K562 (cell line): ENCODE results near the gene GRIA3. TPM values are rescaled to one million over a fixed set of nuclear protein-coding genes. Genes with fewer than 3 reads are reported as not detected.

ENCODE experiments used
- ATAC-seq: fragments of 200-7000 bp; cut with Tn5 transposase; 3 replicates; pipeline ENCODE4 v1.9.1; 2020; ENCODE audit warnings: moderate library complexity
- BruUV-seq: library from RNA; stranded (reverse); fragments of 400-500 nt; replicated peaks from 2 replicates; lab custom pipeline; 2021; lab: Mats Ljungman, UMichigan
- CTCF ChIA-PET: fragments of 300-600 bp; formaldehyde crosslinking; extraction: SDS; loops from one replicate; lab custom pipeline; 2021; ENCODE audit warnings: low intra/inter-chr PET ratio; lab: Yijun Ruan, JAX
- POLR2A ChIA-PET: fragments of 300-600, 350-650 bp; sonication (Branson Sonifier 250); formaldehyde crosslinking; extraction: SDS; loops from one replicate; lab custom pipeline; 2021; ENCODE audit warnings: antibody characterized with exemption, inconsistent platforms; lab: Yijun Ruan, JAX
- DNase-seq, 4 experiments: peaks; one replicate each; pipeline versions ENCODE4 v3.0.0 to v3.0.0-alpha.2; 2011 to 2018; ENCODE audit warnings: low spot score in 3 of 4, mixed read lengths in 3 of 4; ENCODE audit errors: extremely low read depth in 1 of 4
- FAIRE-seq: peaks from 2 replicates; lab custom pipeline; 2011; peaks lifted over from hg19 to GRCh38; lab: Jason Lieb, UNC
- H2AFZ ChIP-seq: 2 replicates; pipeline ENCODE4 v1.6.0; 2011; ENCODE audit warnings: low read depth, low read length, control low read depth, inconsistent platforms
- H3K27ac ChIP-seq: fragments of 200-600 bp; 3 replicates; pipeline ENCODE4 v1.8.0; 2011; ENCODE audit warnings: low read depth, mild to moderate bottlenecking, control low read depth, inconsistent platforms, low read length, moderate library complexity, mixed read lengths; ENCODE audit errors: extremely low read depth
- H3K27me3 ChIP-seq, 2 experiments: fragments of 300-600 bp in 1 of 2; 2 replicates in 1 of 2; 3 replicates in 1 of 2; pipeline versions ENCODE4 v1.6.0 to v1.8.0; 2011; ENCODE audit warnings: inconsistent platforms in 2 of 2, low read length in 2 of 2, mild to moderate bottlenecking in 1 of 2, mixed read lengths in 1 of 2, moderate library complexity in 1 of 2; ENCODE audit not compliant: control insufficient read depth in 2 of 2, insufficient read depth in 2 of 2
- H3K36me3 ChIP-seq: fragments of 300-600 bp; 3 replicates; pipeline ENCODE4 v1.8.0; 2011; ENCODE audit warnings: mild to moderate bottlenecking, low read length, inconsistent platforms; ENCODE audit not compliant: control insufficient read depth, insufficient read depth
- H3K4me1 ChIP-seq, 2 experiments: fragments of 200-600 bp in 1 of 2; replicated peaks in 1 of 2; 2 replicates in 1 of 2; 3 replicates in 1 of 2; pipeline versions ENCODE4 v1.5.1 to v1.8.0; 2011; ENCODE audit warnings: inconsistent platforms in 2 of 2, low read length in 2 of 2, mild to moderate bottlenecking in 1 of 2, mixed read lengths in 1 of 2, moderate library complexity in 1 of 2; ENCODE audit not compliant: control insufficient read depth in 2 of 2, insufficient read depth in 2 of 2
- H3K4me2 ChIP-seq: 2 replicates; pipeline ENCODE4 v1.6.1; 2011; ENCODE audit warnings: low read length, control low read depth, inconsistent platforms, mixed read lengths; ENCODE audit not compliant: insufficient read depth
- H3K4me3 ChIP-seq: fragments of 200-600 bp; sonication (generic), shearing (Covaris generic); 2 replicates; pipeline ENCODE4 v1.5.1; 2016; ENCODE audit warnings: control low read depth, inconsistent platforms
- H3K79me2 ChIP-seq: fragments of 200-600 bp; 3 replicates; pipeline ENCODE4 v1.8.0; 2011; ENCODE audit warnings: low read length, inconsistent platforms; ENCODE audit not compliant: control insufficient read depth, insufficient read depth
- H3K9ac ChIP-seq, 2 experiments: 2 replicates each; pipeline versions ENCODE4 v1.6.0 to v1.6.1; 2011; ENCODE audit warnings: low read depth in 2 of 2, low read length in 2 of 2, control low read depth in 1 of 2, inconsistent platforms in 1 of 2, mild to moderate bottlenecking in 1 of 2, mixed read lengths in 1 of 2; ENCODE audit not compliant: insufficient read depth in 1 of 2
- H3K9me1 ChIP-seq: one replicate; pipeline ENCODE4 v1.6.0; 2011; ENCODE audit warnings: inconsistent platforms, mild to moderate bottlenecking, low read length, moderate library complexity; ENCODE audit not compliant: control insufficient read depth, insufficient read depth
- H3K9me3 ChIP-seq: replicated peaks from 2 replicates; pipeline ENCODE4 v1.5.1; 2011; ENCODE audit warnings: low read depth, low read length, inconsistent platforms; ENCODE audit not compliant: control insufficient read depth, insufficient read depth
- H4K20me1 ChIP-seq: replicated peaks from 2 replicates; pipeline ENCODE4 v1.6.1; 2011; ENCODE audit warnings: low read length, inconsistent platforms, mixed read lengths; ENCODE audit not compliant: control insufficient read depth, insufficient read depth
- CCAR2 ChIP-seq: fragments of 200-400 bp; formaldehyde crosslinking; IDR thresholded peaks from 2 replicates; pipeline ENCODE4 v1.6.1; 2017; ENCODE audit warnings: mild to moderate bottlenecking, low read depth, low read length
- GTF2E2 ChIP-seq: fragments of 200-800 bp; sonication (Bioruptor generic); IDR thresholded peaks from 2 replicates; pipeline ENCODE4 v1.6.1; 2016; ENCODE audit warnings: missing genetic modification characterization, missing compliant biosample characterization
- MAFF ChIP-seq: IDR thresholded peaks from 2 replicates; pipeline ENCODE4 v1.6.1; 2012; ENCODE audit warnings: low read length, improper control_type of control experiment
- POLR2B ChIP-seq: fragments of 450-650 bp; IDR thresholded peaks from 2 replicates; pipeline ENCODE4 v1.6.1; 2018; ENCODE audit warnings: low read depth; ENCODE audit not compliant: partially characterized antibody
- ZNF174 ChIP-seq: fragments of 250-450 bp; sonication (Bioruptor Pico); IDR thresholded peaks from 2 replicates; pipeline ENCODE4 v1.4.0; 2020; ENCODE audit warnings: mild to moderate bottlenecking
- ZNF444 ChIP-seq: fragments of 250-450 bp; sonication (Bioruptor Pico); IDR thresholded peaks from 2 replicates; pipeline ENCODE4 v1.4.0; 2020; ENCODE audit warnings: mild to moderate bottlenecking, moderate library complexity
- ZNF507 ChIP-seq: conservative IDR thresholded peaks from 2 replicates; pipeline ENCODE4 v1.6.1; 2017; ENCODE audit warnings: missing genetic modification characterization, missing compliant biosample characterization
- in situ Hi-C: fragments of 300-500 bp; cut with MboI; formaldehyde crosslinking; loops from 4 replicates; pipeline ENCODE4 v1.15.0; 2018; ENCODE audit warnings: inconsistent platforms, mixed read lengths
- intact Hi-C: fragments of 100-400 bp; cut with micrococcal nuclease; formaldehyde crosslinking; loops from 2 replicates; pipeline ENCODE4 v1.14.2; 2022
- polyA plus RNA-seq, 8 experiments: library from polyadenylated mRNA; depleted of rRNA in 4 of 8; stranded (reverse) in 5 of 8; unstranded in 3 of 8; fragments of >200 nt; fragmentation: Nextera tagmentation in 2 of 8; fragmentation: Illumina TruSeq in 1 of 8; extraction: Ambion mirVana in 2 of 8; extraction: Trizol in 1 of 8; gene quantifications; 2 replicates each; pipeline versions ENCODE4 v1.2.1 to v1.2.3, GENCODE V29; 2011 to 2014; ENCODE audit warnings: inconsistent platforms in 1 of 8, missing spikeins in 1 of 8
- total RNA-seq, 7 experiments: library from RNA; depleted of rRNA in 6 of 7; stranded (reverse); fragments of >200 nt in 6 of 7; fragmentation: Illumina TruSeq in 2 of 7; extraction: Trizol in 2 of 7; gene quantifications; 2 replicates each; pipeline versions ENCODE4 v1.2.1 to v1.2.3, GENCODE V29; 2011 to 2021; ENCODE audit warnings: low replicate concordance in 1 of 7
- TF ChIP-seq, protein P1 (sequence below): sonication (generic); IDR thresholded peaks from 2 replicates; pipeline ENCODE4 v1.6.1; 2016
- TF ChIP-seq, protein P2 (sequence below): sonication (generic); formaldehyde crosslinking; IDR thresholded peaks from 2 replicates; pipeline ENCODE4 v1.8.0; 2022; ENCODE audit warnings: mild to moderate bottlenecking, missing genetic modification reagents, borderline replicate concordance

The GRIA3 gene
- total and polyA plus RNA-seq, 9 of the 15 experiments (the other 6 are each of a cell fraction or from before 2014, with no cell fraction given) = 0.10 TPM; not detected in 8

DNA sequence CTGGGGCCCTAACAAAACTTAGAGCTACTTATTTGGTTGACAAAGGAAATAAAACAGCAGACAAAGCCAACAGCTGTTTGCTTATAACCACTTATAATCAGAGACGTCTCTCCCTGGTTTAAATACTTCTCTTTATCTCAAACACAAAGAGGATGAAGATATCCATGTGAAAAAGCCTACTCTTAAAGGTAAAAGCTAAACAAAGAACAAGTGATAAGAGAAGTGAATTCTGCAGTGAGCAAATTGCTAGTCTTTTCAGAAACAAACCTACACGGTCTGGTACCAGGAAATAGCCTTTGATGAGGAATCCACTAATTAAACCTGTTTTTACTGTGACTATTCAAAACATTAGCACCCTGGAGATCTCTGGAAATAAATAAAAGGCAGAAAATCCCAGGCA, 46.7 kb downstream of the GRIA3 start (continued):
- TF ChIP-seq, protein P1, sequence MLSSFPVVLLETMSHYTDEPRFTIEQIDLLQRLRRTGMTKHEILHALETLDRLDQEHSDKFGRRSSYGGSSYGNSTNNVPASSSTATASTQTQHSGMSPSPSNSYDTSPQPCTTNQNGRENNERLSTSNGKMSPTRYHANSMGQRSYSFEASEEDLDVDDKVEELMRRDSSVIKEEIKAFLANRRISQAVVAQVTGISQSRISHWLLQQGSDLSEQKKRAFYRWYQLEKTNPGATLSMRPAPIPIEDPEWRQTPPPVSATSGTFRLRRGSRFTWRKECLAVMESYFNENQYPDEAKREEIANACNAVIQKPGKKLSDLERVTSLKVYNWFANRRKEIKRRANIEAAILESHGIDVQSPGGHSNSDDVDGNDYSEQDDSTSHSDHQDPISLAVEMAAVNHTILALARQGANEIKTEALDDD = no peak
- no peak for TF ChIP-seq ZNF507 (tag)
- TF ChIP-seq GTF2E2 (tag) = no peak
- TF ChIP-seq MAFF = no peak
- TF ChIP-seq, protein P2, sequence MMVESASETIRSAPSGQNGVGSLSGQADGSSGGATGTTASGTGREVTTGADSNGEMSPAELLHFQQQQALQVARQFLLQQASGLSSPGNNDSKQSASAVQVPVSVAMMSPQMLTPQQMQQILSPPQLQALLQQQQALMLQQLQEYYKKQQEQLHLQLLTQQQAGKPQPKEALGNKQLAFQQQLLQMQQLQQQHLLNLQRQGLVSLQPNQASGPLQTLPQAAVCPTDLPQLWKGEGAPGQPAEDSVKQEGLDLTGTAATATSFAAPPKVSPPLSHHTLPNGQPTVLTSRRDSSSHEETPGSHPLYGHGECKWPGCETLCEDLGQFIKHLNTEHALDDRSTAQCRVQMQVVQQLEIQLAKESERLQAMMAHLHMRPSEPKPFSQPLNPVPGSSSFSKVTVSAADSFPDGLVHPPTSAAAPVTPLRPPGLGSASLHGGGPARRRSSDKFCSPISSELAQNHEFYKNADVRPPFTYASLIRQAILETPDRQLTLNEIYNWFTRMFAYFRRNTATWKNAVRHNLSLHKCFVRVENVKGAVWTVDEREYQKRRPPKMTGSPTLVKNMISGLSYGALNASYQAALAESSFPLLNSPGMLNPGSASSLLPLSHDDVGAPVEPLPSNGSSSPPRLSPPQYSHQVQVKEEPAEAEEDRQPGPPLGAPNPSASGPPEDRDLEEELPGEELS = no peak
- no peak for TF ChIP-seq POLR2B

DNA sequence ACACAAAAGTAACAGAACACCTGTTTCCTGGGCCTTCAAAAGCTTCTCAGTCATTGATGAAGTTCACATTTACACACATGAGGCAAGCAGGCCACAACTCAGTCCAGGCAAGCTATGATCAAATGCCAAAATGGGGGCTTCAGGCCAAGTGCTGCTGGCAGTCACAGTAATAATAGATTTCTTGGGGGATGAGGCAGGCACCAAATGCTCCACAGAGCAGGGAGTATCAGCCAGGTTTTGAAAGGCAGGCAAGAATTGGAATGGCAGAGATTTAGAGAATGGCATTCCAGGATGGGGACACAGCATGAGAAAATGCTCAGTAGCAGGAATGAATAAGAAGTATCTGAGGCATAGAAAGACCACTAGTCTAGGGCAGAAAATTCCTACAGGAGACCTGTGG, 52.8 kb downstream of the GRIA3 start:
- intact Hi-C loops (no loop called here), in situ Hi-C loops (no loop called here)
- Histone ChIP-seq H4K20me1 (no peaks in the 10 kb centered on the region), H3K79me2 (no peaks in the 10 kb centered on the region), H3K9me1 (no peaks in the 10 kb centered on the region), H3K9me3 (no peaks in the 10 kb centered on the region), H2AFZ (no peak overlapping the region), H3K4me3 (no peak overlapping the region), H3K36me3 (no peaks in the 10 kb centered on the region), H3K4me2 (no peak overlapping the region), H3K27me3 (no peaks in the 10 kb centered on the region), H3K4me1 (no peaks in the 10 kb centered on the region), H3K9ac (no peak overlapping the region), H3K27ac (no peak overlapping the region)
- ATAC-seq (no peak), FAIRE-seq (no peak), DNase-seq (no peak)
- CTCF ChIA-PET = no interaction called here
- no peak for TF ChIP-seq CCAR2
- no peak for TF ChIP-seq ZNF174 (CRISPR knock-in tag)
- TF ChIP-seq ZNF444 (CRISPR knock-in tag) = no peak
- BruUV-seq = no TSS peak
- POLR2A ChIA-PET = no interaction called here
